Neural cell (in vitro differentiated cells): ENCODE data around the gene ZNF586. TPM values are rescaled to one million over a fixed set of nuclear protein-coding genes. Genes with fewer than 3 reads are reported as not detected.
A peak's percentile ranks its signal among the peaks of the same experiment; 100 is the strongest.
"Not testable (repeated sequence)": the region's sequence is repeated elsewhere in the genome, so short reads cannot be mapped to it uniquely, and the experiment has no call there.

Experiments used
- H2AFZ ChIP-seq: fragments of 200-600, 300-800 bp; sonication (generic), shearing (Covaris generic); 2 replicates; pipeline ENCODE4 v1.6.0; 2014; ENCODE audit warnings: low read depth, mild to moderate bottlenecking, antibody characterized with exemption, low read length, moderate library complexity
- H3F3A ChIP-seq: fragments of 200-600 bp; shearing (Covaris generic); 2 replicates; pipeline ENCODE4 v1.6.1; 2016; ENCODE audit warnings: mild to moderate bottlenecking, moderate library complexity, mixed read lengths, antibody characterized with exemption, low read length; ENCODE audit not compliant: insufficient read depth, poor library complexity, severe bottlenecking
- H3K27ac ChIP-seq: fragments of 200-600, 300-800 bp; sonication (generic), shearing (Covaris generic); 2 replicates; pipeline ENCODE4 v1.5.1; 2014; ENCODE audit warnings: mild to moderate bottlenecking, low read length, moderate library complexity
- H3K27me3 ChIP-seq: fragments of 300-800, 200-600 bp; sonication (generic), shearing (Covaris generic); 2 replicates; pipeline ENCODE4 v1.6.0; 2014; ENCODE audit warnings: mild to moderate bottlenecking, low read depth, low read length, moderate library complexity; ENCODE audit not compliant: insufficient read depth
- H3K36me3 ChIP-seq: fragments of 300-800, 200-600 bp; sonication (generic), shearing (Covaris generic); 2 replicates; pipeline ENCODE4 v1.5.1; 2014; ENCODE audit warnings: mild to moderate bottlenecking, antibody characterized with exemption, low read length, moderate library complexity; ENCODE audit not compliant: insufficient read depth
- H3K4me2 ChIP-seq: fragments of 300-800, 200-600 bp; sonication (generic), shearing (Covaris generic); 2 replicates; pipeline ENCODE4 v1.6.0; 2014; ENCODE audit warnings: mild to moderate bottlenecking, low read length
- H3K4me3 ChIP-seq: fragments of 300-800, 200-600 bp; sonication (generic), shearing (Covaris generic); 2 replicates; pipeline ENCODE4 v1.5.1; 2014; ENCODE audit warnings: mild to moderate bottlenecking, low read length, moderate library complexity
- H3K79me2 ChIP-seq: fragments of 200-600 bp; shearing (Covaris generic); replicated peaks from 2 replicates; pipeline ENCODE4 v1.6.0; 2014; ENCODE audit warnings: mild to moderate bottlenecking, low read length, moderate library complexity; ENCODE audit not compliant: insufficient read depth
- H3K9ac ChIP-seq: fragments of 300-800, 200-600 bp; sonication (generic), shearing (Covaris generic); 2 replicates; pipeline ENCODE4 v1.6.1; 2016; ENCODE audit warnings: mild to moderate bottlenecking, low read length, mixed read lengths
- H3K9me2 ChIP-seq: fragments of 200-600 bp; shearing (Covaris generic); 2 replicates; pipeline ENCODE4 v1.6.1; 2016; ENCODE audit warnings: mild to moderate bottlenecking, low read length, mixed read lengths; ENCODE audit not compliant: insufficient read depth
- H3K9me3 ChIP-seq: fragments of 200-600, 300-800 bp; sonication (generic), shearing (Covaris generic); 2 replicates; pipeline ENCODE4 v1.6.1; 2016; ENCODE audit warnings: mild to moderate bottlenecking, mixed run types, low read length, moderate library complexity, mixed read lengths
- H4K20me1 ChIP-seq: fragments of 200-600 bp; shearing (Covaris generic); 2 replicates; pipeline ENCODE4 v1.6.1; 2016; ENCODE audit warnings: mild to moderate bottlenecking, mixed run types; ENCODE audit not compliant: insufficient read depth
- EP300 ChIP-seq: fragments of 450-650 bp; conservative IDR thresholded peaks from 2 replicates; pipeline ENCODE4 v1.6.1; 2014; ENCODE audit warnings: antibody characterized with exemption, mild to moderate bottlenecking, moderate library complexity; ENCODE audit not compliant: poor library complexity, severe bottlenecking
- EZH2 ChIP-seq: fragments of 200-600, 300-800 bp; shearing (Covaris generic), sonication (generic); IDR thresholded peaks from 2 replicates; pipeline ENCODE4 v1.6.1; 2014; ENCODE audit warnings: antibody characterized with exemption, low read length, borderline replicate concordance, mild to moderate bottlenecking; ENCODE audit not compliant: insufficient read depth, poor library complexity, severe bottlenecking
- MXI1 ChIP-seq: fragments of 450-650 bp; conservative IDR thresholded peaks from 2 replicates; pipeline ENCODE4 v1.6.1; 2014; ENCODE audit warnings: antibody characterized with exemption, mild to moderate bottlenecking; ENCODE audit not compliant: poor library complexity, severe bottlenecking
- POLR2AphosphoS5 ChIP-seq: IDR thresholded peaks from 2 replicates; pipeline ENCODE4 v1.6.1; 2012
- RAD21 ChIP-seq: fragments of 450-650 bp; conservative IDR thresholded peaks from 2 replicates; pipeline ENCODE4 v1.6.1; 2014; ENCODE audit warnings: antibody characterized with exemption, mild to moderate bottlenecking, moderate library complexity
- SMC3 ChIP-seq: fragments of 450-650 bp; conservative IDR thresholded peaks from 2 replicates; pipeline ENCODE4 v1.6.1; 2014; ENCODE audit warnings: antibody characterized with exemption, mild to moderate bottlenecking, moderate library complexity; ENCODE audit not compliant: poor library complexity
- TAF1 ChIP-seq: IDR thresholded peaks from 2 replicates; pipeline ENCODE4 v1.6.1; 2012; ENCODE audit warnings: low read depth
- polyA plus RNA-seq: library from polyadenylated mRNA; depleted of rRNA; stranded (reverse); fragments of >200 nt; gene quantifications from 2 replicates; pipeline ENCODE4 v1.2.3, GENCODE V29; 2014
- TF ChIP-seq, protein P1 (sequence below): fragments of 450-650 bp; IDR thresholded peaks from 2 replicates; pipeline ENCODE4 v1.5.1; 2014; ENCODE audit warnings: antibody characterized with exemption, mild to moderate bottlenecking, moderate library complexity; ENCODE audit not compliant: poor library complexity, severe bottlenecking
- TF ChIP-seq, protein P2 (sequence below): IDR thresholded peaks from 2 replicates; pipeline ENCODE4 v1.6.1; 2012; ENCODE audit warnings: borderline replicate concordance

The ZNF586 gene
- polyA plus RNA-seq, 1 donor from 2014 or later: 22.0 TPM

GRCh38 chr19:57720878-57721277, 48.6 kb upstream of the ZNF586 start:
- no peak overlapping the region for H3K9ac ChIP-seq
- no peak overlapping the region for H2AFZ ChIP-seq
- peaks cover 13% of the 10 kb centered on the region for H3K36me3 ChIP-seq
- TF ChIP-seq RAD21 (no peak), SMC3 (no peak), EP300 (no peak), POLR2AphosphoS5 (no peak), TAF1 (no peak), EZH2 (no peak), MXI1 (no peak)
- TF ChIP-seq, protein P1, sequence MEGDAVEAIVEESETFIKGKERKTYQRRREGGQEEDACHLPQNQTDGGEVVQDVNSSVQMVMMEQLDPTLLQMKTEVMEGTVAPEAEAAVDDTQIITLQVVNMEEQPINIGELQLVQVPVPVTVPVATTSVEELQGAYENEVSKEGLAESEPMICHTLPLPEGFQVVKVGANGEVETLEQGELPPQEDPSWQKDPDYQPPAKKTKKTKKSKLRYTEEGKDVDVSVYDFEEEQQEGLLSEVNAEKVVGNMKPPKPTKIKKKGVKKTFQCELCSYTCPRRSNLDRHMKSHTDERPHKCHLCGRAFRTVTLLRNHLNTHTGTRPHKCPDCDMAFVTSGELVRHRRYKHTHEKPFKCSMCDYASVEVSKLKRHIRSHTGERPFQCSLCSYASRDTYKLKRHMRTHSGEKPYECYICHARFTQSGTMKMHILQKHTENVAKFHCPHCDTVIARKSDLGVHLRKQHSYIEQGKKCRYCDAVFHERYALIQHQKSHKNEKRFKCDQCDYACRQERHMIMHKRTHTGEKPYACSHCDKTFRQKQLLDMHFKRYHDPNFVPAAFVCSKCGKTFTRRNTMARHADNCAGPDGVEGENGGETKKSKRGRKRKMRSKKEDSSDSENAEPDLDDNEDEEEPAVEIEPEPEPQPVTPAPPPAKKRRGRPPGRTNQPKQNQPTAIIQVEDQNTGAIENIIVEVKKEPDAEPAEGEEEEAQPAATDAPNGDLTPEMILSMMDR: no peak
- TF ChIP-seq, protein P2, sequence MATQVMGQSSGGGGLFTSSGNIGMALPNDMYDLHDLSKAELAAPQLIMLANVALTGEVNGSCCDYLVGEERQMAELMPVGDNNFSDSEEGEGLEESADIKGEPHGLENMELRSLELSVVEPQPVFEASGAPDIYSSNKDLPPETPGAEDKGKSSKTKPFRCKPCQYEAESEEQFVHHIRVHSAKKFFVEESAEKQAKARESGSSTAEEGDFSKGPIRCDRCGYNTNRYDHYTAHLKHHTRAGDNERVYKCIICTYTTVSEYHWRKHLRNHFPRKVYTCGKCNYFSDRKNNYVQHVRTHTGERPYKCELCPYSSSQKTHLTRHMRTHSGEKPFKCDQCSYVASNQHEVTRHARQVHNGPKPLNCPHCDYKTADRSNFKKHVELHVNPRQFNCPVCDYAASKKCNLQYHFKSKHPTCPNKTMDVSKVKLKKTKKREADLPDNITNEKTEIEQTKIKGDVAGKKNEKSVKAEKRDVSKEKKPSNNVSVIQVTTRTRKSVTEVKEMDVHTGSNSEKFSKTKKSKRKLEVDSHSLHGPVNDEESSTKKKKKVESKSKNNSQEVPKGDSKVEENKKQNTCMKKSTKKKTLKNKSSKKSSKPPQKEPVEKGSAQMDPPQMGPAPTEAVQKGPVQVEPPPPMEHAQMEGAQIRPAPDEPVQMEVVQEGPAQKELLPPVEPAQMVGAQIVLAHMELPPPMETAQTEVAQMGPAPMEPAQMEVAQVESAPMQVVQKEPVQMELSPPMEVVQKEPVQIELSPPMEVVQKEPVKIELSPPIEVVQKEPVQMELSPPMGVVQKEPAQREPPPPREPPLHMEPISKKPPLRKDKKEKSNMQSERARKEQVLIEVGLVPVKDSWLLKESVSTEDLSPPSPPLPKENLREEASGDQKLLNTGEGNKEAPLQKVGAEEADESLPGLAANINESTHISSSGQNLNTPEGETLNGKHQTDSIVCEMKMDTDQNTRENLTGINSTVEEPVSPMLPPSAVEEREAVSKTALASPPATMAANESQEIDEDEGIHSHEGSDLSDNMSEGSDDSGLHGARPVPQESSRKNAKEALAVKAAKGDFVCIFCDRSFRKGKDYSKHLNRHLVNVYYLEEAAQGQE: no peak
- no peaks in the 10 kb centered on the region for H3K9me3 ChIP-seq
- no peak overlapping the region for H3K27ac ChIP-seq
- H3K4me2 ChIP-seq: no peak overlapping the region
- no peaks in the 10 kb centered on the region for H3K79me2 ChIP-seq
- H3K9me2 ChIP-seq: no peaks in the 10 kb centered on the region
- H3K27me3 ChIP-seq: no peaks in the 10 kb centered on the region
- no peak overlapping the region for H3K4me3 ChIP-seq
- H4K20me1 ChIP-seq: no peaks in the 10 kb centered on the region
- H3F3A ChIP-seq: no peaks in the 10 kb centered on the region

- H3F3A ChIP-seq, H3K9me2 ChIP-seq, H3K9ac ChIP-seq, H4K20me1 ChIP-seq, H3K79me2 ChIP-seq, H3K27me3 ChIP-seq, H3K36me3 ChIP-seq, H3K4me3 ChIP-seq, H3K9me3 ChIP-seq, H3K4me2 ChIP-seq, H3K27ac ChIP-seq, H2AFZ ChIP-seq: not testable (repeated sequence)
- TF ChIP-seq, protein P1: peak; percentile 52
- peak; percentile 57 for TF ChIP-seq SMC3
Observed at GRCh38 chr19:57738320-57738719, 31.2 kb upstream of the ZNF586 start.

DNA sequence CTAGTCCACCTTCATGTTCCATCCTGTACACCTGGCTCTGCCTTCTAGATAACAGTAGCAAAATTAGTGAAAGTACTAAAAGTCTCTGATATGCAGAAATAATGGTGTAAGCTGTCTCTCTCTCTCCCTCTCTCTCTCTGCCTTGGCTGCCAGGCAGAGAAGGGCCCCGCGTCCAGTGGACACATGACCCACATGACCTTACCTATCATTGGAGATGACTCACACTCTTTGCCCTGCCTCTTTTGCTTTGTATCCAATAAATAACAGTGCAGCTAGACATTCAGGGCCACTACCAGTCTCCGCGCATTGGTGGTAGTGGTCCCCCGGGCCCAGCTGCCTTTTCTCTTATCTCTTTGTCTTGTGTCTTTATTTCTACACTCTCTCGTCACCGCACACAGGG, 30.7 kb upstream of the ZNF586 start:
- not testable (repeated sequence) for H3K27ac ChIP-seq, H3K9me3 ChIP-seq

More for the DNA sequence above, 30.7 kb upstream of the ZNF586 start:
- not testable (repeated sequence) for H3K4me2 ChIP-seq, H3F3A ChIP-seq, H2AFZ ChIP-seq, H4K20me1 ChIP-seq, H3K27me3 ChIP-seq, H3K9me2 ChIP-seq, H3K9ac ChIP-seq, H3K36me3 ChIP-seq, H3K4me3 ChIP-seq, H3K79me2 ChIP-seq
